Omental fat pad (tissue), 4 donors: ENCODE measurements around the gene IL36RN. TPM values are rescaled to one million over a fixed set of nuclear protein-coding genes. Genes with fewer than 3 reads are reported as not detected.

Experiments
- ATAC-seq: fragments of 150-250 bp; one replicate; pipeline ENCODE4 v1.9.1; 2016; ENCODE audit warnings: mild to moderate bottlenecking, moderate library complexity; ENCODE audit not compliant: low FRiP score
- DNase-seq: peaks from one replicate; pipeline ENCODE4 v3.0.0-alpha.2; 2019; ENCODE audit warnings: low spot score
- total RNA-seq, 4 donors: library from RNA; depleted of rRNA; stranded (reverse); fragments of >200 nt; gene quantifications; one replicate each; pipeline ENCODE4 v1.1.0, GENCODE V29; 2016
- TF ChIP-seq, protein P1 (sequence below), 3 donors: fragments of 450-650 bp; IDR thresholded peaks; one replicate each; pipeline ENCODE4 v1.5.1; 2016 to 2017; ENCODE audit warnings: antibody characterized with exemption in 3 of 3, mild to moderate bottlenecking in 3 of 3, moderate library complexity in 2 of 3

Gene IL36RN
- total RNA-seq, 4 donors from 2014 or later = not detected

DNA sequence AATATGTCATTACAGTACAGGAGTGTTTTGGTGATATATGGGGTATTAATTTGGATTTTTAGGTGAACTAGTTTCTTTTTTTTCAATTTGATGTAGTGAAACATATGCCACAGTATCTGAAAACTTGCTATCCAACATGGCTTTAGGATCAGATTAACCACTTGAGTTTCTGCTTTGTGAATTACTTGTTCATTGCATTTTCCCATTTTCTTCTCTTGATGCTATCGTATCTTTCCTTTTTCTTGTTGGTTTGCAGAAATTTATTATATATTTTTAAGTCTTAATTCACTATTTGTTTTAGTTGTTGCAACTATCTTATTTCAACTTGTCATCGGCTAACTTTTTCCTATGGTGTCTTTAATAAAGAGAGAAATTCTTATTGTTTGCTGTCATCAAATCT, 44.9 kb upstream of the IL36RN start:
- TF ChIP-seq, protein P1, sequence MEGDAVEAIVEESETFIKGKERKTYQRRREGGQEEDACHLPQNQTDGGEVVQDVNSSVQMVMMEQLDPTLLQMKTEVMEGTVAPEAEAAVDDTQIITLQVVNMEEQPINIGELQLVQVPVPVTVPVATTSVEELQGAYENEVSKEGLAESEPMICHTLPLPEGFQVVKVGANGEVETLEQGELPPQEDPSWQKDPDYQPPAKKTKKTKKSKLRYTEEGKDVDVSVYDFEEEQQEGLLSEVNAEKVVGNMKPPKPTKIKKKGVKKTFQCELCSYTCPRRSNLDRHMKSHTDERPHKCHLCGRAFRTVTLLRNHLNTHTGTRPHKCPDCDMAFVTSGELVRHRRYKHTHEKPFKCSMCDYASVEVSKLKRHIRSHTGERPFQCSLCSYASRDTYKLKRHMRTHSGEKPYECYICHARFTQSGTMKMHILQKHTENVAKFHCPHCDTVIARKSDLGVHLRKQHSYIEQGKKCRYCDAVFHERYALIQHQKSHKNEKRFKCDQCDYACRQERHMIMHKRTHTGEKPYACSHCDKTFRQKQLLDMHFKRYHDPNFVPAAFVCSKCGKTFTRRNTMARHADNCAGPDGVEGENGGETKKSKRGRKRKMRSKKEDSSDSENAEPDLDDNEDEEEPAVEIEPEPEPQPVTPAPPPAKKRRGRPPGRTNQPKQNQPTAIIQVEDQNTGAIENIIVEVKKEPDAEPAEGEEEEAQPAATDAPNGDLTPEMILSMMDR (IDR thresholded peaks at IDR 0.05) = no peak
- no peak for ATAC-seq

DNA sequence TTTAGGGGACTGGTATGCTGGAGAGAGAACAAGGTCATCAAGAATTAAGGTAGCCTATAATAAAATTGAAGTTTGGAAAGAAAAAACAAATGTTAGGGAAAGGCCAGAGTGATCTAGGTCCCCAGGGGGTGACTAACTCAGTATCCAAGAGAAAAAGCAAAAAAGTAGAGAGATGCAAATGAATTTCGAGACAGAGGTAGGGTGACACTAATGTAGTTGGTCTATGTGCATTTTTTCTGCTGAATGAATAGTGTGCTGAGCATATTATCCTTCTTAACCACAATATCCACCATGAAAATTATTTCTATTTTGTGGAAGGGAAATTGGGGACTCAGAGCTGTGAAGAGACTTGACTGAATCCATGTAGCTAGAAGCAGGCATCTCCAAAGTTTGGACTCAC, 44.0 kb upstream of the IL36RN start:
- TF ChIP-seq, protein P1 (IDR thresholded peaks at IDR 0.05) = no peak
- ATAC-seq = no peak
- no peak for DNase-seq

More for the DNA sequence above, 44.9 kb upstream of the IL36RN start:
- no peak for DNase-seq

DNA sequence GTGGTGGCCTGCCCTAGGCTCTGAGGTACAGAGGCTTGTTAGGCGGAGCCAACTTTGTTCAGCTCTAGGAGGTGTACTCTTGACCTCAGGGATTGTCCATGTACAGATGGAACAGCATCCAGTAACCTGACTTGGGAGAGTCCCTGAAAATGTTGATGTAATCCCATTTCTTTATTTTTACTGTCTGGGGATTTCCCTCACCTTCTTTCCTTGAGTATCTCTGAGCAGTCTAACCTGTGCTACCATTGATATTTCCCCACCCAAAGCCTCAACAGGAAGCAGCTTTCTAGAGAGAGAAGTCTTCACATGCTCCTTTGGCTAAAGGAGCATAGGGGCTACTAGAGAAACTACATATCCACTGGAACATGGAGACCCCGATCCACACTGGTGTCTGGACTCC, 43.3 kb upstream of the IL36RN start:
- ATAC-seq (no peak), DNase-seq (no peak)
- TF ChIP-seq, protein P1 (IDR thresholded peaks at IDR 0.05) = no peak

DNA sequence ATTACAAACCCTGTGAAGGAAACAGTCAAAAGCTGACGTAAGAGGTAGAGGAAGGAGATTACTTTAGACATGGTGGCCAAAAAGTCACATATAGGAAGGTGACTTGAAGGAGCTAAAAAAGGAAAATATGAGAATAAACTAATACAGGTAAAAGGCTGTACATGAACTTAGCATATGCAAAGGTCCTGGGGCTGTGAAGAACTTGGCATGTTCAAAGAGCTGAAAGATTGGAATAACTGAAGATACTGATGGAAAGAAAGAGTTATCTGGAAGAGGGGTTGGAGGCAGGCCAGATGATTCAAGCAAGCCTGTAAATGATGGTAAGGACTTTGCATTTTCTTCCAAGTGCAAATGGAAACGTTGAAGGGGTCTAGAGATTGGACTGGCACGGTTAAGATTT, 40.5 kb upstream of the IL36RN start:
- ATAC-seq (no peak), DNase-seq (no peak)
- TF ChIP-seq, protein P1 (IDR thresholded peaks at IDR 0.05) = no peak

DNA sequence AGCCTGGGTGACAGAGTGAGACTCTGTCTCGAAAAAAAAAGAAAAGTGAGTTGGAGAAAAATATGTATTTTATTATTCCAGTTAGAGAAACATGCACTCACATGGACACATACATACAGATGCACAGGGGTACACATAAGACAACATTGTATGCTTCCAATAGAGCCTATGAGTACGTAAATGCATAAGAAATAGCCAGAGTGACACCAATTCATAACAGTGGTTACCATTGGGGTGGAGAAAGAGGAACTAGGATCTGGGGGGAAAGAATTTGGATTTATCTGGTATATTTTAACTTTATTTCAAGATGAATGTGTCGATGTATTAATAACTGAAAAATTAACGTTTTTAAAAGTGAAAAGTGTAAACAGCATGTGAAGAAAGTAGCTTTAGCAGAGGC, 37.7 kb upstream of the IL36RN start:
- DNase-seq = no peak
- no peak for ATAC-seq
- TF ChIP-seq, protein P1 (IDR thresholded peaks at IDR 0.05) = no peak

DNA sequence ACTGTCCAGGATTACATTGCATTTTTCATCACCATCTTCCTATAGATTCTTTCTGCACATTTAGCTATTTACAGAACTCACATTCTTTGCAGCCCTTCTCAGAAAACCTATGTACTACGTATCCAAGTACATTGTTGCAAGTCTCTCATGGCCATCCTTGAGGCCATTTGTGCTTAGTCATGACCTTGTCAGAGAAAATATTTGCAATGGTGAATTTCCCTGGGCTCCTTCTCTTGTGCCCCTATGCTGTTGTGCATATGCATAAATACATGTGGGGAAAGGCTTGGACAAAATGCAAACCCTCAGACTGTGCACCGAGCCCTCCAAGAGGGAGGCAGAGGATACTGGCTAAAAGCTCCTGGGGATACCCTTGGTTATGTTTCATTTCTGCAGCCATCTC, 34.2 kb upstream of the IL36RN start:
- ATAC-seq = no peak
- no peak for DNase-seq
- TF ChIP-seq, protein P1 (IDR thresholded peaks at IDR 0.05) = no peak

DNA sequence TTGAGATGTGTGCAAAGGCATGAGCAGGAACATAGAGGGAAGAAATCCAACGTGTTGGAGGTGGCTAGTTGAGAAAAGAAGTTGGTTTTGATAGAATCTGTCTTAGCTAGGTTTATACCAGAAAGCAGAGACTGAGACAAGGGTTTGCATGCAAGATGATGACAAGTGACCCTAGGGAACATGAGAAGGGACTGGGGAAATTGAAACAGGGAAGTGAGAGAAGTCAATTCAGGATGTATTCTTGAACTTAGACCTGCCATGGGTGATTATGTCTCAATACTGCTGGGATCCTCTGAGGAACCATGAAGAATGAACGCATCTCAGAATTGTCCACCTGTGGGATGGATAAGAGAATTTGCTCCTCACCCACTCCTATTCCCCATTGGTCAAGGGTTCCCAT, 33.3 kb upstream of the IL36RN start:
- TF ChIP-seq, protein P1 (IDR thresholded peaks at IDR 0.05) = no peak
- ATAC-seq (no peak), DNase-seq (no peak)
